GM13977 (cell line): Measurements from ENCODE around the gene ARID3C.

Experiments used
- DNase-seq: peaks from one replicate; pipeline ENCODE4 v3.0.0; 2012; ENCODE audit warnings: low spot score
- in situ Hi-C: fragments of 300-500 bp; cut with MboI; formaldehyde crosslinking; loops from one replicate; pipeline ENCODE4 v1.12.0; 2022; ENCODE audit warnings: low sequenced_read_pairs, low pct_unique_long_range_greater_than_20kb, mixed read lengths, inconsistent platforms; ENCODE audit not compliant: unreplicated experiment
- TF ChIP-seq, protein P1 (sequence below): IDR thresholded peaks from 2 replicates; pipeline ENCODE4 v1.5.1; 2012; ENCODE audit warnings: mild to moderate bottlenecking, control low read depth; ENCODE audit not compliant: insufficient read depth; ENCODE audit errors: extremely low read depth, missing control alignments

Gene ARID3C

DNA sequence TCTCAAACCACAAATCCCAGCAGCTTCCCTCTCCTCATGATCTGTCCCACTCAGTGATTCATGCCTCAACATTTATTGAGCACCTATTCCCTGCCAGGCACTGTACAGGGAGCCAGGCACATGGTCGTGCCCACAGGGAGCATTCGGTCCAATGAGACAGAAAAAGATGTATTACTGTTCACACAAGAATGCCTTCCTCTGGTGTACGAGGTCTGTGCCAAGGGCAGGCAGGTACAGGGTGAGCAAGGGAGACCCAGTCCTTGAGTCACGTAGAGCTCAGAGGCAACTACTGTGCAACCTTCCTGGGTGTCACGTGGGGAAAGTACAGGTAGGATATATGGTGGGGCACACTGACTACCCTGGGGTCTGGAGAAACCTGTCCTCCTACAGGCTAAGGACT, 43.9 kb downstream of the ARID3C start:
- in situ Hi-C loops: loop anchor here (25.0 kb wide), 1 partner anchor 148 kb away; no protein-coding TSS in a partner anchor
- TF ChIP-seq, protein P1, sequence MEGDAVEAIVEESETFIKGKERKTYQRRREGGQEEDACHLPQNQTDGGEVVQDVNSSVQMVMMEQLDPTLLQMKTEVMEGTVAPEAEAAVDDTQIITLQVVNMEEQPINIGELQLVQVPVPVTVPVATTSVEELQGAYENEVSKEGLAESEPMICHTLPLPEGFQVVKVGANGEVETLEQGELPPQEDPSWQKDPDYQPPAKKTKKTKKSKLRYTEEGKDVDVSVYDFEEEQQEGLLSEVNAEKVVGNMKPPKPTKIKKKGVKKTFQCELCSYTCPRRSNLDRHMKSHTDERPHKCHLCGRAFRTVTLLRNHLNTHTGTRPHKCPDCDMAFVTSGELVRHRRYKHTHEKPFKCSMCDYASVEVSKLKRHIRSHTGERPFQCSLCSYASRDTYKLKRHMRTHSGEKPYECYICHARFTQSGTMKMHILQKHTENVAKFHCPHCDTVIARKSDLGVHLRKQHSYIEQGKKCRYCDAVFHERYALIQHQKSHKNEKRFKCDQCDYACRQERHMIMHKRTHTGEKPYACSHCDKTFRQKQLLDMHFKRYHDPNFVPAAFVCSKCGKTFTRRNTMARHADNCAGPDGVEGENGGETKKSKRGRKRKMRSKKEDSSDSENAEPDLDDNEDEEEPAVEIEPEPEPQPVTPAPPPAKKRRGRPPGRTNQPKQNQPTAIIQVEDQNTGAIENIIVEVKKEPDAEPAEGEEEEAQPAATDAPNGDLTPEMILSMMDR: no peak
- no peak for DNase-seq

DNA sequence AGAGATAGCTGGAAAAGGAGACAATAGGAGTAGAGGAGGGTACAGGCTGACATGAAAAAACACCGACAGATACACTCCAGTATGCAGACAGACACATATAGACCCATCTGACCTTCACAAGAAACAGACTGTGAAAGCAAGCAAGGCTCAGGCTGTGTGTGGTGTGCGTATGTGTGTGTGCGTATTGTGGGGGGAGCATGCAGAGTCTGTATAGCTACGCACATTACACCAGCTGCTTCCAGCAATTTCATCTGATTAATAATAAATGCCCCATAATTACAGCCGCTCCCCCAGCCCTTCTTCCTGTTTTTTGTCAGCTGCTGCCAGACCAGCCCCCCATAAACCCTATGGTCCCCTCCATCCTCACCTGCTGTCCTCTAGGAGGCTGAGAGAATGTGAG, 46.1 kb downstream of the ARID3C start:
- in situ Hi-C loops: loop anchor here (25.0 kb wide), 1 partner anchor 145 kb away; no protein-coding TSS in a partner anchor
- no peak for DNase-seq
- TF ChIP-seq, protein P1: no peak

DNA sequence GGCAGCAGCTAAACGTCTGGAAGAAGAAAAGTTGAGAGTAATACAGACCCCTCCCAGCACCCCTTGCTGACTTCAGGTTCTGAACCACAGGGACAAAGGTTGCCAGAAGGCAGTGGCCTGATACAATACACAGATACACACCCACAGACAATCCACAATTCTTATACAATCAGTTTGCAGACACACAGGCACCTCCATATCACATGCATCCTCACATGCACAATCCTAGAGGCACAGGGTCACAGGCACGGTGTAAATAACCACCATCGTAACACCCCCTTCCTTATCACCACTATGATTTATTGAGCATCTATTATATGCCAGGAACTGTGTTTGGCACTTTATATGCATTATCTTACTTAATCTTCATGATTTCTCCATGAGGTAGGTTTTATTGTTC, 47.5 kb downstream of the ARID3C start:
- TF ChIP-seq, protein P1: no peak
- in situ Hi-C loops: loop anchor here (25.0 kb wide), 1 partner anchor 144 kb away; no protein-coding TSS in a partner anchor
- DNase-seq: no peak

DNA sequence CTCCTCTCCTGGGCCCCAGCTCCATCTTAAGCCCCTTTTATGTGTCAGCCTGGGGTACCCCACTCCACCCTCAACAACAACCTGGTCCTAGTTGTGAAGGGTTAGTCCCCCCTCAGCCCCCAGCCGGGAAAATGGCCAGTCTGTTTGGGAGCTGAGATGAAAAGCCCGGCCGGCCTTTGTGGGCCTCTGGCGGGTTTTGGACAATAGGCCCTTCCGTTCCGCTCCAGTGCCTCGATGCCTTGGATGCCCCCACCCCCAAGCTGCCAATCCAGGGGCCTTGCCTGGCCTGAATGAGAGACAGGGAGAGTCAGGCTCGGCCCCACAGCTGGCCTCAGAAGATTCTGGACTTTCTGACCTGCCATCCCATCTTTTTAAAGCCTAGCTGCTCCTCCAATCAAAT, 48.5 kb downstream of the ARID3C start:
- no peak for DNase-seq
- TF ChIP-seq, protein P1: no peak
- in situ Hi-C loops: loop anchor here (25.0 kb wide), 1 partner anchor 143 kb away; no protein-coding TSS in a partner anchor

DNA sequence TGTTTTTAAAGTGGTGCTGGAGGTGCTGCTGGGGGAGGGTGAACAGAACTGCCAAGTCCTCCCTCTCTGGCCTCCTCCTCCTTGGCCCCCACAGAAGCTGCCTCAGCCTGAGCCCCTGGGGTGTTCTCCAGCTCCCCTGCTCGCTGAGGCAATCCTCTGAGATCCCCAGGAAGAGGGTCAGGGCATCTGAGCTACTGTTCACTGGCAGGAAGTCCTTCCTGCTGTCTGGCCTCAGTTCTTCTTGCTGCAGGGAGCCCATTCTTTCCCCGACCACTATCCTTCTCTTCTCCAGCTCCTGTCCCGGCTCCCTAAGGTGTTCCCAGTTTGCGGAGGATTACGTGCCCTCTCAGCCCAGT, 49.1 kb downstream of the ARID3C start:
- in situ Hi-C loops: loop anchor here (25.0 kb wide), 1 partner anchor 142 kb away; no protein-coding TSS in a partner anchor

DNA sequence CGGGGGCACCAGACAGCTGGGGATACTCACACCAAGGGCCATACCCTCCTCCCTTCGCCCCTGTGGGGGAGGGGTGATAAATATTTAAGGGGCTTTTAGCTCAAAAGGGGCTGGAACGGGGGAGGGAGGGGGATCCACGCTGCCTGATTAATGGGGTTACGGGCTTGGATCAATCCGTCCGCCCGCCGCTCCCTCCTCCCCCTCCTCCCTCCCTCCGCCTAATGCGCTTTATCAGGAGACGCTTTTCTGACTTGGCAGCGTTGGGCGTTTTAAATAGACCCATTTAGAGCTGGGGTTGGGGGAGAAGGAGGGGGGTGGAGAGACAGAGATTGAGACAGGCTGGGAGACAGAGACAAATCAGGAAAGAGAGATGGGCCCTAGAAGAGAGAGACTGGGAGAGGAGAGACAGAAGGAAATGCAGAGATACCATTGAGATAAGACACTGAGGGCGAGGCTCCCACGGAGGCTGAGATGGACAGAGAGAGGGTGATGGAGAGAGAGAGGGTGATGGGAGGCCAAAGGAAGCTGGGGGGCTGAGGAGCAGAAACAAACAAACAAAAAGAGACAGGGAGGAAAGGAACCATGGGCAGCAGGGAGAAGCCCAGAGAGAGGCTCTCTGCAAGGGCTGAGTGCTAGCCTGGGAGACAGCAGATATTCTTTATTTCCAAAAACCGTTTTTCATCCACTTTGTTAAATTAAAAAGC, 49.6 kb downstream of the ARID3C start:
- in situ Hi-C loops: loop anchor here (25.0 kb wide), 1 partner anchor 142 kb away; no protein-coding TSS in a partner anchor
- TF ChIP-seq, protein P1: no peak
- no peak for DNase-seq

More for the DNA sequence above, 49.1 kb downstream of the ARID3C start:
- no peak for DNase-seq
- TF ChIP-seq, protein P1: no peak
